Uterus (tissue), 4 donors: ENCODE results near the gene U2AF1L4. TPM values are rescaled to one million over a fixed set of nuclear protein-coding genes. Genes with fewer than 3 reads are reported as not detected.

Experiments
- DNase-seq, 2 donors: peaks; one replicate each; pipeline ENCODE4 v3.0.0-alpha.2; 2019 to 2020
- H3K27ac ChIP-seq, 2 donors: fragments of 200-600 bp; sonication (generic); 1 replicate in 1 of 2; 2 replicates in 1 of 2; pipeline ENCODE4 v1.5.1; 2016 to 2018
- H3K27me3 ChIP-seq, 2 donors: fragments of 200-600 bp; sonication (generic); one replicate each; pipeline ENCODE4 v1.5.1; 2018 to 2019; ENCODE audit warnings: control low read depth in 1 of 2
- H3K36me3 ChIP-seq, 2 donors: fragments of 200-600 bp; sonication (generic); one replicate each; pipeline ENCODE4 v1.5.1; 2019; ENCODE audit warnings: control low read depth in 1 of 2
- H3K4me1 ChIP-seq, 2 donors: fragments of 200-600 bp; sonication (generic); one replicate each; pipeline ENCODE4 v1.5.1; 2018 to 2019; ENCODE audit warnings: control low read depth in 1 of 2
- H3K4me3 ChIP-seq, 2 donors: fragments of 200-600 bp; sonication (generic); 1 replicate in 1 of 2; 2 replicates in 1 of 2; pipeline ENCODE4 v1.5.1; 2018 to 2019; ENCODE audit warnings: mild to moderate bottlenecking in 1 of 2
- H3K9me3 ChIP-seq, 2 donors: fragments of 200-600 bp; sonication (generic); one replicate each; pipeline ENCODE4 v1.5.1; 2019; ENCODE audit warnings: control low read depth in 1 of 2
- POLR2A ChIP-seq, 2 donors: fragments of 450-650 bp; IDR thresholded peaks; one replicate each; pipeline ENCODE4 v1.6.1; 2016; ENCODE audit warnings: antibody characterized with exemption in 2 of 2, mild to moderate bottlenecking in 1 of 2, moderate library complexity in 1 of 2
- intact Hi-C: fragments of 100-400 bp; cut with DNase I; formaldehyde crosslinking; loops from one replicate; pipeline ENCODE4 v1.15.1; 2023; ENCODE audit warnings: low total_unique reads
- total RNA-seq, 4 donors: library from RNA; depleted of rRNA in 3 of 4; stranded (reverse); fragments of >200 nt in 3 of 4; gene quantifications; one replicate each; pipeline versions ENCODE4 v1.1.0 to v1.2.4, GENCODE V29; 2014 to 2023
- TF ChIP-seq, protein P1 (sequence below), 4 experiments: fragments of 200-600 bp in 2 of 4; fragments of 450-650 bp in 2 of 4; sonication (generic) in 2 of 4; IDR thresholded peaks; one replicate each; pipeline ENCODE4 v1.5.1; 2016 to 2019; ENCODE audit warnings: antibody characterized with exemption in 4 of 4, mild to moderate bottlenecking in 2 of 4, moderate library complexity in 1 of 4
- donor health status: DM: yes; HTN: yes; CAD: no.

Gene U2AF1L4
- total RNA-seq, 4 donors from 2014 or later, result 6.5 to 116 (median 19.5) TPM

DNA sequence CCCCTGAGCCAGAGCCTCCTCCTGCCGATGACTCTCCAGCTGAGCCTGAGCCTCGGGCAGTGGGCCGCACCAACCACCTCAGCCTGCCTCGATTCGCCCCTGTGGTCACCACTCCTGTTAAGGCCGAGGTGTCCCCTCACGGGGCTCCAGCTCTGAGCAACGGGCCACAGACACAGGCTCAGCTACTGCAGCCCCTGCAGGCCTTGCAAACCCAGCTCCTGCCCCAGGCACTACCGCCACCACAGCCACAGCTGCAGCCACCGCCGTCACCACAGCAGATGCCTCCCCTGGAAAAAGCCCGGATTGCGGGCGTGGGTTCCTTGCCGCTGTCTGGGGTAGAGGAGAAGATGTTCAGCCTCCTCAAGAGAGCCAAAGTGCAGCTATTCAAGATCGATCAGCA lies 23.8 kb downstream of the U2AF1L4 start:
- DNase-seq, result no peak

DNA sequence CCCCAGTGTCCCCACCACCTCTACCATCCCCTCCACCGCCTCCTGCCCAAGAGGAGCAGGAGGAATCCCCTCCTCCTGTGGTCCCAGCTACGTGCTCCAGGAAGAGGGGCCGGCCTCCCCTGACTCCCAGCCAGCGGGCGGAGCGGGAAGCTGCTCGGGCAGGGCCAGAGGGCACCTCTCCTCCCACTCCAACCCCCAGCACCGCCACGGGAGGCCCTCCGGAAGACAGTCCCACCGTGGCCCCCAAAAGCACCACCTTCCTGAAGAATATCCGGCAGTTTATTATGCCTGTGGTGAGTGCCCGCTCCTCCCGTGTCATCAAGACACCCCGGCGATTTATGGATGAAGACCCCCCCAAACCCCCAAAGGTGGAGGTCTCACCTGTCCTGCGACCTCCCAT lies 24.6 kb downstream of the U2AF1L4 start:
- intact Hi-C loops, result no loop called here
- H3K4me1 ChIP-seq, result peaks cover 5% of the 10 kb centered on the region in 2 donors
- no peak for TF ChIP-seq POLR2A (IDR thresholded peaks at IDR 0.05)
- TF ChIP-seq, protein P1, sequence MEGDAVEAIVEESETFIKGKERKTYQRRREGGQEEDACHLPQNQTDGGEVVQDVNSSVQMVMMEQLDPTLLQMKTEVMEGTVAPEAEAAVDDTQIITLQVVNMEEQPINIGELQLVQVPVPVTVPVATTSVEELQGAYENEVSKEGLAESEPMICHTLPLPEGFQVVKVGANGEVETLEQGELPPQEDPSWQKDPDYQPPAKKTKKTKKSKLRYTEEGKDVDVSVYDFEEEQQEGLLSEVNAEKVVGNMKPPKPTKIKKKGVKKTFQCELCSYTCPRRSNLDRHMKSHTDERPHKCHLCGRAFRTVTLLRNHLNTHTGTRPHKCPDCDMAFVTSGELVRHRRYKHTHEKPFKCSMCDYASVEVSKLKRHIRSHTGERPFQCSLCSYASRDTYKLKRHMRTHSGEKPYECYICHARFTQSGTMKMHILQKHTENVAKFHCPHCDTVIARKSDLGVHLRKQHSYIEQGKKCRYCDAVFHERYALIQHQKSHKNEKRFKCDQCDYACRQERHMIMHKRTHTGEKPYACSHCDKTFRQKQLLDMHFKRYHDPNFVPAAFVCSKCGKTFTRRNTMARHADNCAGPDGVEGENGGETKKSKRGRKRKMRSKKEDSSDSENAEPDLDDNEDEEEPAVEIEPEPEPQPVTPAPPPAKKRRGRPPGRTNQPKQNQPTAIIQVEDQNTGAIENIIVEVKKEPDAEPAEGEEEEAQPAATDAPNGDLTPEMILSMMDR (IDR thresholded peaks at IDR 0.05), result no peak

More for the DNA sequence above, 23.8 kb downstream of the U2AF1L4 start:
- Histone ChIP-seq H3K27ac (no peak overlapping the region), H3K36me3 (no peaks in the 10 kb centered on the region), H3K4me3 (no peak overlapping the region), H3K27me3 (no peaks in the 10 kb centered on the region), H3K9me3 (no peaks in the 10 kb centered on the region), H3K4me1 (no peaks in the 10 kb centered on the region)
- intact Hi-C loops, result no loop called here
- no peak for TF ChIP-seq POLR2A (IDR thresholded peaks at IDR 0.05)
- TF ChIP-seq, protein P1 (IDR thresholded peaks at IDR 0.05), result no peak

DNA sequence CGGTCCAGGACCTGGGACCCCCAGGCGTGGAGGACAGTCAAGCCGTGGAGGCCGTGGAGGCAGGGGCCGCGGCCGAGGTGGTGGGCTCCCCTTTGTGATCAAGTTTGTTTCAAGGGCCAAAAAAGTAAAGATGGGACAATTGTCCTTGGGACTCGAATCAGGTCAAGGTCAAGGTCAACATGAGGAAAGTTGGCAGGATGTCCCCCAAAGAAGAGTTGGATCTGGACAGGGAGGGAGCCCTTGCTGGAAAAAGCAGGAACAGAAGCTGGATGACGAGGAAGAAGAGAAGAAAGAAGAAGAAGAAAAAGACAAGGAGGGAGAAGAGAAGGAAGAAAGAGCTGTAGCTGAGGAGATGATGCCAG lies 25.1 kb downstream of the U2AF1L4 start:
- H3K4me3 ChIP-seq, result no peak overlapping the region
- TF ChIP-seq, protein P1 (IDR thresholded peaks at IDR 0.05), result no peak
- no peak for TF ChIP-seq POLR2A (IDR thresholded peaks at IDR 0.05)
- H3K27ac ChIP-seq, result no peak overlapping the region

More for the DNA sequence above, 24.6 kb downstream of the U2AF1L4 start:
- H3K27ac ChIP-seq, result no peak overlapping the region
- no peaks in the 10 kb centered on the region for H3K27me3 ChIP-seq
- DNase-seq, result no peak
- H3K36me3 ChIP-seq, result no peaks in the 10 kb centered on the region
- no peak overlapping the region for H3K4me3 ChIP-seq
- no peaks in the 10 kb centered on the region for H3K9me3 ChIP-seq

DNA sequence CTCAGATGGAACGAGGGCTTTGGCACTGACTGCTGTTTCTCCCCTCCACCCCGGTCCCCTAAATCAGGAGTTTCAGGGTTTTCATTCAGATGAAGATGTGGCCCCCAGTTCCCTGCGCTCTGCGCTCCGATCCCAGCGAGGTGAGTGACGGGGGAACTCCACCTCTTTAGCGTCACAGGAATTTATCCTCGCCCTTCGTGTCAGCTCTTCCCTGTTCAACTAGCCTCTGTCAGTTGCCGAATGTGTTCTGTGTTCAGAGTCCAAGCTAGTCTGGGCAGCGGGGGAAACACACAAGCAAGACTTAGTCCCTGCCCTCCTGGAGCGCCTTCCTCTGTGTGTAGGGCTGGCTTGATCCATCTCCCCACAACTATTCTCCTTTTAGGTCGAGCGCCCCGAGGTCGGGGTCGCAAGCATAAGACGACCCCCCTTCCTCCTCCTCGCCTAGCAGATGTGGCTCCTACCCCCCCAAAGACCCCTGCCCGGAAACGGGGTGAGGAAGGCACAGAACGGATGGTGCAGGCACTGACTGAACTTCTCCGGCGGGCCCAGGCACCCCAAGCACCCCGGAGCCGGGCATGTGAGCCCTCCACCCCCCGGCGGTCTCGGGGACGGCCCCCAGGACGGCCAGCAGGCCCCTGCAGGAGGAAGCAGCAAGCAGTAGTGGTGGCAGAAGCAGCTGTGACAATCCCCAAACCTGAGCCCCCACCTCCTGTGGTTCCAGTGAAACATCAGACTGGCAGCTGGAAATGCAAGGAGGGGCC lies 25.6 kb downstream of the U2AF1L4 start:
- H3K4me1 ChIP-seq, result peaks cover 8 to 11% of the 10 kb centered on the region in 2 donors
- no peak for TF ChIP-seq POLR2A (IDR thresholded peaks at IDR 0.05)
- TF ChIP-seq, protein P1 (IDR thresholded peaks at IDR 0.05), result no peak
- no peak overlapping the region for H3K4me3 ChIP-seq
- H3K36me3 ChIP-seq, result no peaks in the 10 kb centered on the region
- intact Hi-C loops, result loop anchor here (10.0 kb wide), 1 partner anchor 175 kb away; the partner anchor contains the start of gene TMEM147
- H3K9me3 ChIP-seq, result no peaks in the 10 kb centered on the region
- H3K27me3 ChIP-seq, result no peaks in the 10 kb centered on the region
- no peak overlapping the region for H3K27ac ChIP-seq
- no peak for DNase-seq

More for the DNA sequence above, 25.1 kb downstream of the U2AF1L4 start:
- no peaks in the 10 kb centered on the region for H3K27me3 ChIP-seq
- intact Hi-C loops, result no loop called here
- peaks cover 8 to 10% of the 10 kb centered on the region in 2 donors for H3K4me1 ChIP-seq
- H3K36me3 ChIP-seq, result no peaks in the 10 kb centered on the region
- no peaks in the 10 kb centered on the region for H3K9me3 ChIP-seq
- no peak for DNase-seq

DNA sequence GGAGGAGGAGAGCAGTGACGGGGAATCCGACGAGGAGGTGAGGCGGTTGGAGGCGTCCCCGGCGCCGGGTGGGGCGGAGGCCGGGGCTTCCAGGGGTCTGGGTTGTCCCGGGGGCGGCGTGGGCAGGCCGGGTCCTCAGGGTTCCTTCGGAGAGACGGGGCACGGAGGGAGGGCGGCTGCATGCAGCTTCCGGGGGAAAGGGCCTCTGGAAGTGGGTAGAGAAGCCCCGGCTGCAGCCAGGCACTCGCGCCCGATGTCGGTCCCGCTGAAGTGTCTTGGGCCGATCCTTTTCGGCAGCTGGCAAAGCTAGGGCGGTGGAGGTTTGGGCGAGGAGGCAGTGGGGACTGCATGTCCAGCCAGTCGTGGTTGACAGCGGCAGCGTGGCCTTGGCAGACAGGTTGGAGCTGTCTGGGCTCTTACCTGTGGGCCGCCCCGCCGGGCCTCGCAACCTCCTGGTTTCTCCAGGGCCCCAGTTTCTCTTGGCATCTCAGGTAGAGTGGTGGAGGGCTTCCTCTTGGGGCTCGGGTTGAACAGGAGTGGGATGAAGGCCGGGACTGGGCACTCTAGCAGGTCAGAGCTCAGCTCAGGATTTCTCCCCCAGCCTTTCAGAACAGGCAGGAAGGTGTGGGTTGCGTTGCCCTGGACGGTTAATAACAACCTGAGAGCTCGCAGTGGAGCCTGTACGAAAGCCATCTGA lies 26.7 kb downstream of the U2AF1L4 start:
- no peaks in the 10 kb centered on the region for H3K9me3 ChIP-seq
- DNase-seq, result peak; percentile 46 to 52
- no peaks in the 10 kb centered on the region for H3K27me3 ChIP-seq
- H3K27ac ChIP-seq, result peak overlapping the region; percentile 83 to 90
- peak overlapping the region; percentile 53 to 82 for H3K4me3 ChIP-seq
- peaks cover 8 to 11% of the 10 kb centered on the region in 2 donors for H3K4me1 ChIP-seq
- no peak for TF ChIP-seq POLR2A (IDR thresholded peaks at IDR 0.05)
- TF ChIP-seq, protein P1 (IDR thresholded peaks at IDR 0.05), result no peak
- H3K36me3 ChIP-seq, result no peaks in the 10 kb centered on the region
- intact Hi-C loops, result loop anchor here (10.0 kb wide), 1 partner anchor 174 kb away; the partner anchor contains the start of gene TMEM147
